Nephron progenitor cell (in vitro differentiated cells): ENCODE data around the gene SUCLG2.

ENCODE experiments used
- DNase-seq: peaks from one replicate; pipeline ENCODE4 v3.0.0; 2021
- H3K27ac Mint-ChIP-seq: 2 replicates; pipeline ENCODE4 v1.8.0; 2021; ENCODE audit warnings: mild to moderate bottlenecking, moderate library complexity, mixed read lengths
- H3K27me3 Mint-ChIP-seq: 2 replicates; pipeline ENCODE4 v1.8.0; 2021; ENCODE audit warnings: mild to moderate bottlenecking, low read depth, mixed read lengths; ENCODE audit not compliant: poor library complexity
- H3K36me3 Mint-ChIP-seq: 2 replicates; pipeline ENCODE4 v1.8.0; 2021; ENCODE audit warnings: low read depth, mixed read lengths
- H3K4me1 Mint-ChIP-seq: 2 replicates; pipeline ENCODE4 v1.8.0; 2021; ENCODE audit warnings: mixed read lengths
- H3K4me3 Mint-ChIP-seq: 2 replicates; pipeline ENCODE4 v1.8.0; 2021; ENCODE audit warnings: mild to moderate bottlenecking, moderate library complexity, mixed read lengths
- H3K9me3 Mint-ChIP-seq: 2 replicates; pipeline ENCODE4 v1.8.0; 2021; ENCODE audit warnings: mild to moderate bottlenecking, moderate library complexity, mixed read lengths
- TF ChIP-seq, protein P1 (sequence below): fragments of 200-600 bp; sonication (generic); IDR thresholded peaks from 2 replicates; pipeline ENCODE4 v1.5.0; 2021; ENCODE audit warnings: antibody characterized with exemption

Gene SUCLG2

DNA sequence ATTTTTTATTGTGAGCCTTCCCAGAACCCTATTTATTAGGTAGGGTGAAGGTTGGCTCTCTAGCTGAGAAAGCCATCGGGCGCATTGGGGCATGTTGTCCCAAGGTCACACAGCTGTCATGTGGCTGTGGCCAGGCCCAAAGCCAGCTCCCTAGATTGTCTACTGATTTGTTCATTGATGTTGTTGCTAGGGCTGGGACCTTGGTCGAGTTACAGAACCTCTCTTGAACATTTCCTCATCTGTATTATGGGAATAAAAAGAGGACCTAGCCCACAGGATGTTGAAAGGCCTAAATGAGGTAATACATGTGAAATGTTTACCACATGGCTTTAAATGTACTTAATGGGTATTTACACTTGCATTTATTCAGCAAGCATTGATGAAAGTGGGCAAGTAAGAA is 252.5 kb downstream of the SUCLG2 start:
- Mint-ChIP-seq H3K4me3 (no peak overlapping the region), H3K9me3 (peaks cover 13% of the 10 kb centered on the region), H3K27me3 (no peaks in the 10 kb centered on the region), H3K27ac (no peak overlapping the region), H3K36me3 (peaks cover 34% of the 10 kb centered on the region), H3K4me1 (peaks cover 7% of the 10 kb centered on the region)
- TF ChIP-seq, protein P1, sequence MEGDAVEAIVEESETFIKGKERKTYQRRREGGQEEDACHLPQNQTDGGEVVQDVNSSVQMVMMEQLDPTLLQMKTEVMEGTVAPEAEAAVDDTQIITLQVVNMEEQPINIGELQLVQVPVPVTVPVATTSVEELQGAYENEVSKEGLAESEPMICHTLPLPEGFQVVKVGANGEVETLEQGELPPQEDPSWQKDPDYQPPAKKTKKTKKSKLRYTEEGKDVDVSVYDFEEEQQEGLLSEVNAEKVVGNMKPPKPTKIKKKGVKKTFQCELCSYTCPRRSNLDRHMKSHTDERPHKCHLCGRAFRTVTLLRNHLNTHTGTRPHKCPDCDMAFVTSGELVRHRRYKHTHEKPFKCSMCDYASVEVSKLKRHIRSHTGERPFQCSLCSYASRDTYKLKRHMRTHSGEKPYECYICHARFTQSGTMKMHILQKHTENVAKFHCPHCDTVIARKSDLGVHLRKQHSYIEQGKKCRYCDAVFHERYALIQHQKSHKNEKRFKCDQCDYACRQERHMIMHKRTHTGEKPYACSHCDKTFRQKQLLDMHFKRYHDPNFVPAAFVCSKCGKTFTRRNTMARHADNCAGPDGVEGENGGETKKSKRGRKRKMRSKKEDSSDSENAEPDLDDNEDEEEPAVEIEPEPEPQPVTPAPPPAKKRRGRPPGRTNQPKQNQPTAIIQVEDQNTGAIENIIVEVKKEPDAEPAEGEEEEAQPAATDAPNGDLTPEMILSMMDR: no peak
- no peak for DNase-seq

DNA sequence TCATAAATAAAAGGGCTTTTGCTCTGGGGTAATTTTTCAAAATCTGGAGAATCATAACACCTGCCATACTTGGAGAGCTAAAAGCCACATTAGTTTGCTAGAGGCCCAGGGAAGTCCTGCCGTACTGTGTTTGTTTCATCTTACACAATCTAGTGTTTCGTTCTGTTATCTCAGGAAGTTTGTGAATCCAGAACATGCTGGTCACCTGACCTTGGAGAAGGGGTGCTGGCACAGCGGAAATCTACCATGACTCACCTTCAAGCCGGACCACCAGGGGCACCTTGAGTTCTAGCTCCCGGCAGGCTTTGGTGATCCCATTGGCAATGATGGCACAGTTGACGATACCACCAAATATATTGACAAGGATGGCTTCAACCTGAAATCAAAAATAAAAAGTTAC is 253.9 kb downstream of the SUCLG2 start:
- TF ChIP-seq, protein P1: no peak
- Mint-ChIP-seq H3K9me3 (peaks cover 20% of the 10 kb centered on the region), H3K27me3 (no peaks in the 10 kb centered on the region), H3K27ac (no peak overlapping the region), H3K4me3 (no peak overlapping the region), H3K36me3 (peaks cover 34% of the 10 kb centered on the region), H3K4me1 (no peaks in the 10 kb centered on the region)
- no peak for DNase-seq

DNA sequence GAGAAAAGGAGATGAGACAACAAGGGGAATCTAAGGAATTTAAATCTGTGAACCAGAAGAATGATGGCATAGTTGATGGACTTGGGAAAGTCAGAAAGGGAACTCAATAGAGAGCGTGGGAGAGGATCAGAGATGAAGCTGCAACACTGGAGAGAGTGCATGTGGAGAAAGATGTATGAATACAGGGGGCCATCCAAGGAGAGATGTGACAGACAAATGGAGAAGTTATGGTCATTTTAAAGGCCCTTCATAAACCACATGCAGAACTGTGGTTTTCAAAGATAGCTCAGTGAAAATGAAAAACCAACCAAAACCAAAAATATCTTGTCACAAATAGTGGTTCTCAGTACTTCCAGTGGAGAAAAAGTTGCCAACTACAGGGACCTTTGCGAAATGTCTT is 265.2 kb downstream of the SUCLG2 start:
- peaks cover 44% of the 10 kb centered on the region for H3K36me3 Mint-ChIP-seq
- H3K27me3 Mint-ChIP-seq: peaks cover 4% of the 10 kb centered on the region
- no peak overlapping the region for H3K4me3 Mint-ChIP-seq
- peaks cover 11% of the 10 kb centered on the region for H3K9me3 Mint-ChIP-seq
- no peak overlapping the region for H3K27ac Mint-ChIP-seq
- TF ChIP-seq, protein P1: no peak
- no peaks in the 10 kb centered on the region for H3K4me1 Mint-ChIP-seq
- DNase-seq: no peak

GRCh38 chr3:67388738-67389137 is 265.7 kb downstream of the SUCLG2 start:
- H3K4me3 Mint-ChIP-seq: no peak overlapping the region

DNA sequence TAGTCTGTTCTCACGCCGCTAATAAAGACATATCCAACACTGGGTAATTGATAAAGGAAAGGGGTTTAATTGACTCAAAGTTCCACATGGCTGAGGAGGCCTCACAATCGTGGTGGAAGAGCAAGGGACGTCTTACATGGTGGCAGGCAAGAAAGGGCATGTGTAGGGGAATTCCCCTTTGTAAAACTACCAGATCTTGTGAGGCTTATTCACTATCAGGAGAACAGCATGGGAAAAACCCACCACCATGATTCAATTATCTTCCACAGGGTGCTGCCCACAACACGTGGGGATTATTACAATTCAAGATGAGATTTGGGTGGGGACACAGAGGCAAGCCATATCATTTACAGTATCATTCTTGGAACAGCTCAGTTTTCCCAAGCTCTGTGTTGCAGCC is 268.0 kb downstream of the SUCLG2 start:
- DNase-seq: no peak
- Mint-ChIP-seq H3K27me3 (no peaks in the 10 kb centered on the region), H3K4me3 (no peak overlapping the region), H3K9me3 (no peaks in the 10 kb centered on the region), H3K27ac (no peak overlapping the region), H3K36me3 (peaks cover 21% of the 10 kb centered on the region), H3K4me1 (no peaks in the 10 kb centered on the region)
- TF ChIP-seq, protein P1: no peak

More at GRCh38 chr3:67388738-67389137, 265.7 kb downstream of the SUCLG2 start:
- Mint-ChIP-seq H3K9me3 (peaks cover 11% of the 10 kb centered on the region), H3K27me3 (peaks cover 4% of the 10 kb centered on the region), H3K27ac (no peak overlapping the region), H3K4me1 (no peaks in the 10 kb centered on the region), H3K36me3 (peaks cover 44% of the 10 kb centered on the region)
- no peak for DNase-seq
- TF ChIP-seq, protein P1: no peak

GRCh38 chr3:67384760-67385397 is 269.5 kb downstream of the SUCLG2 start:
- TF ChIP-seq, protein P1: peak; percentile 65
- DNase-seq: peak; percentile 59
- Mint-ChIP-seq H3K4me1 (no peaks in the 10 kb centered on the region), H3K4me3 (no peak overlapping the region), H3K27ac (no peak overlapping the region), H3K36me3 (peaks cover 16% of the 10 kb centered on the region), H3K27me3 (no peaks in the 10 kb centered on the region), H3K9me3 (no peaks in the 10 kb centered on the region)
